ENCODE measurements around the gene ITGAD.

DNA sequence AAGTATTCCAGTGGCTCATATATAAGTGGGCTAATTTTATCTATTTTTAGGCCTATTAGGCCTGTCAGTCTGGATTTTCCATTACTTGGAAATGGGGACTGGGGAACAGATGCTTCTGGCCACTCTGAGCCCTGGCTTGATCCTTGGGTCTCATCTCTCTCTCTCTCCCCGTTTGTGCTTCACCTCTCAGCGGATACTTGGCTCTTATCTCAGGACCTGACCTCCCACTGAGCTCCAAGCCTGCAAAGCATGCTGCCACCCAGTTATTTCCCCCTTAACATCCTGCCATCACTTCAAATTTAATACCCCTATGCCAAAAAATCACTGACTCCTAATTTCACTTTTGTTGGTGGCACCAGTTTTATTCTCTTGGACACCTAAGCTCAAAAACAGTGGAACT lies 45.3 kb downstream of the ITGAD start:
- TF ChIP-seq, protein P1, sequence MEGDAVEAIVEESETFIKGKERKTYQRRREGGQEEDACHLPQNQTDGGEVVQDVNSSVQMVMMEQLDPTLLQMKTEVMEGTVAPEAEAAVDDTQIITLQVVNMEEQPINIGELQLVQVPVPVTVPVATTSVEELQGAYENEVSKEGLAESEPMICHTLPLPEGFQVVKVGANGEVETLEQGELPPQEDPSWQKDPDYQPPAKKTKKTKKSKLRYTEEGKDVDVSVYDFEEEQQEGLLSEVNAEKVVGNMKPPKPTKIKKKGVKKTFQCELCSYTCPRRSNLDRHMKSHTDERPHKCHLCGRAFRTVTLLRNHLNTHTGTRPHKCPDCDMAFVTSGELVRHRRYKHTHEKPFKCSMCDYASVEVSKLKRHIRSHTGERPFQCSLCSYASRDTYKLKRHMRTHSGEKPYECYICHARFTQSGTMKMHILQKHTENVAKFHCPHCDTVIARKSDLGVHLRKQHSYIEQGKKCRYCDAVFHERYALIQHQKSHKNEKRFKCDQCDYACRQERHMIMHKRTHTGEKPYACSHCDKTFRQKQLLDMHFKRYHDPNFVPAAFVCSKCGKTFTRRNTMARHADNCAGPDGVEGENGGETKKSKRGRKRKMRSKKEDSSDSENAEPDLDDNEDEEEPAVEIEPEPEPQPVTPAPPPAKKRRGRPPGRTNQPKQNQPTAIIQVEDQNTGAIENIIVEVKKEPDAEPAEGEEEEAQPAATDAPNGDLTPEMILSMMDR (IDR thresholded peaks at IDR 0.05; ENCODE audit: extremely low read depth in 1 of 2, insufficient read depth in 1 of 2, low read depth in 1 of 2, low read length in 2 of 2): no peak
- TF ChIP-seq GATA2 (IDR thresholded peaks at IDR 0.05; ENCODE audit: insufficient read depth, insufficient read length, low read depth, low read length) (no peak), FOS (IDR thresholded peaks at IDR 0.05; ENCODE audit: borderline replicate concordance, insufficient read depth, low read length) (no peak), EZH2 (IDR thresholded peaks at IDR 0.05; ENCODE audit: borderline replicate concordance, low read depth, low read length, severe bottlenecking) (no peak), POLR2A (IDR thresholded peaks at IDR 0.05; ENCODE audit: low read depth, low read length) (no peak)

Data from endothelial cell of umbilical vein (primary cell).